ENCODE data around the gene GFOD1.

The GFOD1 gene

GRCh38 chr6:13421425-13422059 lies 65.9 kb downstream of the GFOD1 start:
- DNase-seq = no peak

DNA sequence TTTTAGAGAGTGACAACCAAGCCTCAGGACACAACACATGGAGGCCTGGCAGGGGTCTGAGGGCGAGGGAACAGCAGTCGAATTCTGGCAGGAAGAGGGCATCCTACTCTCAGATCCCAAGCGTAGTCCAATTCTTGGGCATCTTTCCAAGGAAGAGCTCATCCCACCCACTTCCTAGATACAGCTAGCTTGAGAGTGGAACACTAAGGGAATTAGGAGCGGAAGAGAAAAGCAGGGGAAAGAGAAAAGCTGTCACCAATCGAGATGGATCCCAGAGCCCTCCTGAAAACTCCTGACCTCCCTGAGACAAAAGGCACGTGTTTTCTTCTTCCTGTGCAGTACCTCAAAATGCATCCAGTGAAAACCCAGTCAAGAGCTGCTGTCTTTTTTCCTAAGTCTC lies 67.1 kb downstream of the GFOD1 start:
- no peak for DNase-seq

- DNase-seq = no peak
Measured at GRCh38 chr6:13419422-13420195, 67.8 kb downstream of the GFOD1 start.

DNA sequence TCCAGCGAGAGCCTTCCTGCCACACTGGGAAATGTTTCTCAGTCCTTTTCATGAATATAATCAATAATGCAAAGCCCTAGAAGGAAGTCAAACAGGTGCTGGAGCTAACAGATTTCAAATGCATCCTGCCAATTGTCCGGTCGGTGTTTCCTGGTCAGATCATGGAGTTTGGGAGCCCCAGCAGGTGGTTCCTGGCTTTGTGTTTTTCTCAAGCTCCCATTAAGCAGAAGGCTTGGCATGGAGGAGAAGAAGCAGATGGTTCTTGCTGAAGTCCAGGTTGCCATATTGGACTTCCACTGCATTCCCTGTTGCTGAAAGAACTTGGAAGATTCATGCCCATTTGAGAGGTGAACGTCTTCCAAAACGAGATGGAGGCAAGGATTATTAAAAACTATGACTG lies 68.6 kb downstream of the GFOD1 start:
- no peak for DNase-seq

GRCh38 chr6:13417954-13418353 lies 69.4 kb downstream of the GFOD1 start:
- no peak for DNase-seq

DNA sequence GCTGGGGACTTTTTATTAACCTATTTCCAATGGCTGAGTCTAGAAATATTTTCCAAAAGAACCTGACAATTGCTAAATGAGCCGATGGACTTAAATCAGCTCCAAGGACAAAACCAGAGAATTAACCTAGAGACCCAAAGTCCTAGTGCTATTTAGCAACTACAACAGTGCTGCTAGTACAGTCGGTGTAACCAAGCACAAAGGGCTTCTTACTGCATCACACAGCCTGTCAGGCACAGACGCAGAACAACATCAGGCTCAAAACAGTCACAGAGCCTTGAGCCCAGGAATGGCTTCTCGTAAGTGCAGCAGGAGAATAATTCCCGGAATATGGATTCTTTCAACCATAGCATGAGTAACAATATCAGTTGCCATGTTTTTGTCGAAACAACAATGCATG lies 70.0 kb downstream of the GFOD1 start:
- no peak for DNase-seq

DNA sequence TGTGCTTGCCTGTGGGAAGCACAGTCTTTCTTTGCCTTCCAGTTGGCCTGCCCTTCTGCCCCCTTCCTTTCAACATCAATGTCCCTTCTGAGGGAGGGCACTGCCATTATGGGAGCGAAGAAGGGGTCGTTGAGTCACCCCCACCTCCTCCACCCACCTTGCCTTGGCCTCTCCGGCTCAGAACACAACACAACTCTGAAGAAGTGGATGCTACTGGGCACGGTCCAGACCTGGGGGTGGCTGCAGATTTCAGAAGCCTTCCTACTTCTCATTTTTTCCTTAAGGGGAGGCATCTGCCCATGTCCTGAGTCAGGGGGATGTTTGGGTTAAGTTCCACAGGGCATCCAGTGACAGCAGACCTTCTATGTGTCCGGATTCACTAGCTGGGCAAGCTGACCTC lies 72.1 kb downstream of the GFOD1 start:
- DNase-seq = no peak

- DNase-seq = no peak
Measured at GRCh38 chr6:13413900-13414555, 73.4 kb downstream of the GFOD1 start.

- DNase-seq = no peak
Measured at GRCh38 chr6:13413466-13413862, 73.9 kb downstream of the GFOD1 start.

DNA sequence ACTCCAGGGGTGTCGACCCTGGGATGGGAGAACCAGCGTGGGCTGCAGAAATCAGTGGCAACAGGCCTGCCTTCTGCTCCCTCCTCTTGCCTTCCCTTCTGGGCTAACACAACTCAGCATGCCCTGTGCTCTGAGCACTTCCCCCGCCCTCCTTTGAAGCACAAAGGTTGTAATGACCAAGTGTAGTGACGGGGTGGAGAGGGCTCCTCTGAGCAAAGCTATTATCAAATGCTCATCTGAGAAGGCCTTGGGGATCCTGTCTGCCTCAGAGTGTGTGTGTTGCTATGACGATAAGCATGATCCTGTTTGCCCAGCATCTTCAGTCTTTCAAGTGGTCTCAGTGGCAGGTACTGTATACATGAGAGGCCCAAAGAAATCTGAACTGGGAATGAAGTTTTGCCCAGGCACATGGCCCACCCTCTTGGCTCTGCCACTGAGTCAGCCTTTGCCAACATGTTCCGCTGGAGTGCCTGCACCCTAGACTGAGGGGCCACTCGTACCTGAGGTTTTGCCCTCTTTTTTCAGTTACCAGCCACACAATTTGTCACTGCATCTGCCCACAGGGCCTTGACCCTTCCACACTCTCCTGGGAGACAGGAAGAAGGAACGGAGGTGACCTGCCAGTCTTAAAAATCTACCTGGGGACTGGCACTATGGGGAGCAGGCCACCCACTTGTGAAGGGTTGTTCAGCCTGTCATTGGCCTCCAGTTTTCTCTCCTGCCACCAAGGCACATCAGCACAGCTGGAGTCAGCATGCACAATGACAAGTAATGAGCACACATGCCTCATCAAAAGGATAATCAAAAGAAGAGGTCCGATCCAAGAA lies 74.5 kb downstream of the GFOD1 start:
- DNase-seq = no peak

DNA sequence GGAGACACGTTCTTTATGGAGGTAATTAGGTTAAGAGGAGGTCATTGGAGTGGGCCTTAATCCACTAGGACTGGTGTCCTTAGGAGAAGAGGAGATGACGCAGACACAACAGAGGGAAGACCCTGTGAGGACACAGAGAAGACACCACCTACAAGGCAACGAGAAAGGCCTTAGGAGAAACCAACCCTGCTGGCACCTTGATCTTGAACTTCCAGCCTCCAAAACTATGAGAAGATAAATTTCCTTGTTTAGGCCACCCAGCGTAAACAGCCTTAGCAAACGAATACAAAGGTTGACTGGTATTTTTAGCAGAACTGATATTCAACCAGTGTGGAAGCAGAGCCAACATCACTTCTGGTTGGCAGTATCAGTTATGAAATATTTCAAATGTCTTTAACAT lies 75.2 kb downstream of the GFOD1 start:
- DNase-seq = no peak

DNA sequence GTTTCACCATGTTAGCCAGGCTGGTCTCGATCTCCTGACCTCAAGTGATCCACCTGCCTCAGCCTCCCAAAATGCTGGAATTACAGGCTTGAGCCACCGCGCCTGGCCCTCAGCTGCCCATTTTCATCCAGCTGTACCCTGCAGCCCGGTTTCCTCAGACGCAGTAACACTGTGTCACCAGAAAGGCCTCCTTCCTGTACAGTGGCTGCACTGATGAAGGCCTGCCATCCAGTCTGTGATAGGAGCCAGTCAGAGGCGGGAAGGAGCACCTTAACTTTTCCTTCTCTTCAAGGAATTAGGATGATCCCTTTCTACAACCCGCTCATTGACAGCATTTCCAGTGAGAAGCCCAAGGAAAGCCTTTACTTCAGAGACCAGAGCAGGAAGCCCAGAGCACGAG lies 75.9 kb downstream of the GFOD1 start:
- no peak for DNase-seq

DNA sequence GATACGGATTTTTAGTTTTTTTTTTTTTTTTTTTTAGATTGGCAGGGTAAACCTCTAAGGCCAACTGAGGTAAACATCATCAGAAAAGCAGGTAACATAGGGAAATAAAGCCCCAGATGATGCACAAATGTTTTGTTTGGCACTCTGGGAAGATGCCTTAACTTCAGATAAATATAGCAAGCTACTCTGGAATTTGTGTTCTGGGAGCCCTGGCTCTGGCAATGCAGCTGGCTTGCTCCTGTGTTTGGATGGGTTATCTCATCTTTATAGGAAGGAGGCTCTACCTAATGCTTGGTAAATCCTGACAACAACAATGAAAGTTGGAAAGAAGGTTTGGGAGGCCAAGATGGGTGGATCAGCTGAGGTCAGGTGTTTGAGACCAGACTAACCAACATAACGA lies 77.4 kb downstream of the GFOD1 start:
- DNase-seq = no peak

DNA sequence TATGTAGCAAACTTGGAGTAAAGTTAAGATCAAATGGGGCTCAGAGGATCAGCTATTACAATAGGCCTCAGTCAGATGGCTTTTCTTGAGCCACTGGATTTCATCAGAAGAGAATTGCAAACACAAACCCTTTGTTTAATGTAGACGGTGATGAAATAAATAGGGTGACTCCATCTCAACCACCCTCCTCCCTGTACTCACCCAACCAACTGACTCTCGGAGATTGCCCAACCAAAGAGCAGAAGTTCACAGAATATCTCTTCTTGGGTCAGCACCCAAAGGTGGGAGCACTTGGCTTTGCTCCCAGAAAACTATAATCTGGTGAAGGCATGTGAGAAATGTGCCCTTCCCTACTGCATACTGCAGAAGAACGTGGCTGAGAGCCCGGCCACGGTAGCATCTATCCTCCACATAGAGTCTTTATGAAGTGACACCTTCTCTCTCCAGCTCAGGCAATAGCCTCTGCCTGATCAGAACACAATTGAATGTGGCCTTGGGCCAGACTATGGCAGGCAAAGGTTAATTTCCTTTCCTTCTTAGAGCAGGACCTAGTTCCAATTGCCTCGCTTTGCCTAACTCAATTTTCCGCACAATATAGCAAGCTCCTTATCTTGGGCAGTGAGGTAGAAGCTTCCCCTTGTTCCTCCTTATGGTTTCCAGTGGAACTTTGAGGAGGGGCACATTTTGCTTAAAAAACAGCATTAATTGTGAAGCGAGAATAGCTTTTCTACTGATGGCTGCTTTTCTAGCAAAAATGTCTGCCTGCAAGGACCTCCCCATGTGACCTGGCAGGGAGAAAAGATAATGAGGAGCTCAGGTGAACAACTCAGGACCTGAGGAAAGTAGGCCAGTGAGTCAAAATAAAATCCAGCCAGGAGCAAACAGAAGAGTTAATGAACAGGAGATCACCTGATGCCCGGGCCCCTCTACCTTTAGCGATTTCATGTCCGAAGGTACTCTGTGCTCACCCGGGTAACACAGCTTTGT lies 79.4 kb downstream of the GFOD1 start:
- DNase-seq = peak; percentile 94

DNA sequence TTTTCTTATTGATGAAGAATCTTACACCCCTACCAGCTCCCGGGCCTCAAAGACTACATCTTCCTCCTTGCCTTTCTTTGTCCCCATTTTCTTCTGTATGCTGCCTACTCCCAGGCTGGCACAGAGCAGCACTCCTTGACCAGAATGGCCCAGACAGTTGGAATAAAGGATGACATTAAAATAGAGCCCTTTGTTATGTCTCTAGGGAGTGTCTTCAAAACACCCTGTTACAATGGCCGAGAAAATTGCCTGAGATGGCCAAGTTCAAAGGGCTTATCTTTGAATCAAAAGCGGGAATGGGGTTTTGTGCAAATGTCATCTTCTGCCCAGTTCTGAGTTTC lies 80.1 kb downstream of the GFOD1 start:
- DNase-seq = no peak

- DNase-seq = peak; percentile 38
Measured at GRCh38 chr6:13406781-13407180, 80.6 kb downstream of the GFOD1 start.

DNA sequence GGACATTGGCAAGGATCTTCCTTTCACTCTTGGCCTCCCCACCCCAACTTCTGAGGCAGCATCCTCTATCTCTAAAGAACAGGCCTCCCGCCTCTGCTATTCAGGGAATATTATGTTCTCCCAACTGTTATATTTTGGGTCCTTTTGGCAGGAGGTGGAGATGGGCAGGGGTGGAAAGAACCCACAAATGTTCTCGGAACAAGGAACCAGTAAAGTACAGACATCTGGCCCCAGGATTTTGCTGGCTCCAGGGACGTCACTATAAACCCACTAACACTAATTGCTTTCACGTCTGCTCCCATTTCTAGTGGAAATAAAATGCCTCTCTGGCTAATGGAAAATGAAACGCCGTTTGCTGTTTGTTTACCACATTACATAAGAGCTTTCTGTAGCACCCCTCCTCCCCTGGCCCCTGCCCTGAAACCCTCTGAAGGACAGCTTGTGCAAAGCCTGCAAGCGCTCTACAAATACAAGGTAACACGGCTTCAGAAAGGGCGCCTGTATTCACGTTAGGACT lies 81.4 kb downstream of the GFOD1 start:
- no peak for DNase-seq

DNA sequence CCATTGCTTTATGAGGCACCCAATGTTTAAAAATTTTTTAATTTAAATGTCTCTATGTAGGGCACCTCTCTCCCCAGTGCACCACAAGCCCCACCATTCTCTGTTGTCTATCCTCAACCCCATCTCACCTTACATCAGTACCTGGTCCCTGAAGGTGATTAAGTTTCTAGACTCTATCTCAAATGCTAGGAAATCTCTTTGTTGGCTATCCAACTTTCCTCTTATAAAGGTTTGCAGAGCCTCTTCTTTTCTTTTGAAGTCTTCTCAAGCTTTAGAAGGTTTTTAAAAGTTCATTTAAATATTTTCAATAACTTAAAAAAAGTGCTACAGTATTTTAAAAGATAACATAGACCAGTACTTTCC lies 82.5 kb downstream of the GFOD1 start:
- DNase-seq = no peak

DNA sequence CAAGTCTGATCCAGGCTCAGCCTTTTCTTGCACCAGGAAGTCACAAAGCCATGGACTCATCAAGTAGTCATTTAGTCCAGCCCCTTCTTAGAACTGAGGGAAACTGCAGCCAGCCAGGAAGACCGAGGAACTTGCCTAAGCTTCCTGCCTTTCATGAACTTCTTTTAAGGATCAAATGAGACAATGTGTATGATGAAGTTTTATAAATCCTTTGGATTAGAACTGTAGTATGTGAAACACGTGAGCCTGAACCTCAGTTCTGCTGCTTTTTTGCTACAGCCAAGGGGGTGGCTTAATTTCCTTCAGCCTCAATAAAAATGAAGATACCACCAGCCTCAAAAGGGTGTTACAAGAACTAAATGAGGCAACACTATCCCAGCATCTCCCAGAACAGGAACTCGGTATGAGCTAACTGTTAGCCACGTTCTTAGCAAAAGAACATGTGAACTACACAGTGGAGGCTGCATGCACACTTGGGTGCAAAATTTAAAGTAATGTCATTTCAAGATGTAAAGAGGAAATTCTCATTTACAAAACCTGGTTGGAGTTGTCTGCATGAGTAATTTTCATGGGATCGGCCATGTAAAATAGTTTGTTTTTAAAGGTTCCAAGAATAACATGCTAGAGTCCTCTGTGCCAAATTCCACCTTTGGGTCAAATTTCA lies 83.0 kb downstream of the GFOD1 start:
- peak; percentile 77 for DNase-seq

- no peak for DNase-seq
Measured at GRCh38 chr6:13402711-13403110, 84.7 kb downstream of the GFOD1 start.

GRCh38 chr6:13400772-13401171 lies 86.6 kb downstream of the GFOD1 start:
- no peak for DNase-seq
